Measurements from ENCODE around the gene SRCAP. TPM values are rescaled to one million over a fixed set of nuclear protein-coding genes. Genes with fewer than 3 reads are reported as not detected.

Gene SRCAP
- 19.2 and 24.0 TPM in 2 replicates for total RNA-seq

DNA sequence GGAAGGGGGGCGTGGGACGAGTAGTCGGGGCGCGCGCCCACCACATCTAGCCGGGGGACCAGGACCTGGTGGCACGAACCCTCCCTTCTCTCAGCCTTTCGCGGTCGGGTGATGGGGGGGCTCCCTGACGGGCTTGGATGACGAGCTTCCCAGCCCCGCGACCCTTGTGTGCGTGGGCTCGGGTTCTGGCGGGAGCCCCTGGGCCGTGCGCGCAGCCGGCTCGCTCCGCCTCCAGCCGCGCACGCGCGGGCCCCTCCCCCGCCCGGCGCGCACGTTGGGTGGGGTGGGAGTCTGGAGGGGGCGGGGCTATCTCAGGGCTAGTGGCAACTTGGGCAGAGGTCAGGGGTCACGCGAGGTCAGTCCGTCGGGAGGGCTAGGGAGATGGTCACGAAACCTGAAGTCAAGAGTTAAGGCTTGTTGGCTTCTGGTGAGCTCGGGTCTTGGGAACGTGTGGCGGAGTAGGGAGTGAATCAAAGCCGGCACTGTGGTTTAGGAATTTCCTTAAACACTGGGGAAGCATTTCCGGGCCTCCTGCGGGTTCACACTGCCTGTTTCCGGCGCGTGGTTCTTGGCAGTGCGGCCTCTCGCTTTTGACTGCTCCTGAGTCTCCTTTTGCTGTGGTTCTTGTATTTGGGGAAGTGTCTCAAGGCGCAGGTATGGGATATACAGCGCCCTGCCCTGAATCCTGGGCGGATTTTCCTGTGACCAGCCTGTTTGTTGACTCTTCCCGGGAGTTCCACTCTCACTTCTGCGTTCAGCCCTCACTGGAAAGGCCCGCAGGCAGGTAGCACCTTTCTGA is at the start of gene SRCAP:
Gene SRCAP (plus strand): TSS at position 356 of the 799 bp plus-strand sequence. CDS start 1,654 bp downstream, outside the sequence.

DNA sequence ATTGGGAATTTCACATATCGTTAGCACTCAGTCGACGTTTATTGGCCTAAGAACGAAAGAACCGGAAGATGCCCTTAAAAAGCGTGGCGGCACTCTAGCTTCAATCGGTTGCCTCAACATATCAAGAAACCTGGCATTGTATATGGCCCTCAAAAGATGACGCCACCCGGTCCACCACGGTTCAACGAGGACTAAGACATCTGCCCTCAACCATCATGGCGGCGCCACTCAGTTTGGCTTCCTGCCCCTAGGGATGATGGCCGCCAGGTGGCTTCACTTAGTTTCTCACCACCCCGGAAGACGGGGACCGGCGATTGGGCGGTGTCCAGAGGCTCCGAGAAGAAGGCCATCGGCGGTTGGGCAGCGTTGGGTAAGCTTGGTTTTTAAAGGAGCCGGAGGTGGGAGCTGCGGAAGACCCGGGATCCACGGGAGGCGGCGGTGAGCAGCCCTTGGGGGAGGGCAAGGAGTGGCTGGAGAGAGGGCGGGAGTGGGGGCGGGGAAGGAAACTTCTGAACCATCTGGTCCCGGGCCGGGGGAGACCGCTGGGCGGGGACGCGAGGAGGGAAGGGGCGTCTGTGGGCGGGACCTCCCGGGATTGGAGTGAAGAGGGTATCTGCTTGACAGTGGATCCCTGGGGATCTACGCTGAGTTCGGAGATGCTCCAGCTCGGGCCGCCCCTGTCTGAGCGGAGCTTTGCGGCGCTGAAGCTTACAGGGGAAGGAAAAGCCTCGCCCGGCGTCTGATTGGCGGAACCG is 48.4 kb upstream of the SRCAP start, which contains the start of gene PRR14:
Gene PRR14 (plus strand): TSS at position 592 of the 755 bp plus-strand sequence. CDS start 686 bp downstream, outside the sequence.

DNA sequence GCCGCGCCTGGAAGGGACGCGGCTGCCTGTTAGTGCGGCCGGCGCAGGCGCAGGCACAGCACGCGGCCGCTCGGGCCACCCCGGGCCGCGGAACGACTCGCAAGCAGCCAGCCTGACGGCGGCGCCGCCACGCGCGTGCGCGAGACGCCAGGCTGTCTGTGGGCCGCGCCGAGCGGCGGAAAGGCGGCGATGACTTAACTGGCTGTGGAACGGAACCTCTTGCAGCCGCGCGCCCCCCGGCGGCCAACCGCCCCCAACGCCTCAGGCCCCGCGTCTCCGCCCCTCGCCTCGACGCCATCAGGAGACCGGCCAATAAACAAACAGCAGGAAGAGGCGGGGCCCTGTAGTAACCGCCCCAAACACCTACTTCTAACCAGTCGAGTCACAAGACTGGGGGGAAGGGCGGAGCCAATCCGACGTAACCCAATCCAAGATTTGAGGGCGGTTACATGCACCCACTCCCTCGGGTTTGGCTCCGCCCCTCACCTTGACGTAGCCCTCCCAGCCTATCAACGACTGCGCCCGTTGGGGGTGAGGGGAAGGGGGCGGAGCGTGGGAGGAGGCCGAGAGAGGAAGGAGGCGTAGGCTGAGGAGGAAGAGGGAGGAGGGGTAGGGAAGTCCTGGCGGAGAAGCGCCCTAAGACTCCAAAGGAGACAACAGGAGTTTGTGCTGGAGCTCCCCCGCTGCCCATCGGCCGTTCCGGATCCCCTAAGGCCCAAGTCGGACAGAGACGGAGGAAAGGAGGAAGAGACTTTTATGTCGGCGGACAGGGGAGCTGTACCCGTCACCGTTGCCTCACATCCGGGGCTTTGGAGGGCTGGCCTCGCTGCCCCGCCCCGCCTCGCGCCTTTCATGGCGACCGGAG is 40.9 kb upstream of the SRCAP start, which contains the start of gene FBRS:
Gene FBRS (plus strand): TSS at position 566 of the 865 bp plus-strand sequence. CDS start 1,088 bp downstream, outside the sequence.

DNA sequence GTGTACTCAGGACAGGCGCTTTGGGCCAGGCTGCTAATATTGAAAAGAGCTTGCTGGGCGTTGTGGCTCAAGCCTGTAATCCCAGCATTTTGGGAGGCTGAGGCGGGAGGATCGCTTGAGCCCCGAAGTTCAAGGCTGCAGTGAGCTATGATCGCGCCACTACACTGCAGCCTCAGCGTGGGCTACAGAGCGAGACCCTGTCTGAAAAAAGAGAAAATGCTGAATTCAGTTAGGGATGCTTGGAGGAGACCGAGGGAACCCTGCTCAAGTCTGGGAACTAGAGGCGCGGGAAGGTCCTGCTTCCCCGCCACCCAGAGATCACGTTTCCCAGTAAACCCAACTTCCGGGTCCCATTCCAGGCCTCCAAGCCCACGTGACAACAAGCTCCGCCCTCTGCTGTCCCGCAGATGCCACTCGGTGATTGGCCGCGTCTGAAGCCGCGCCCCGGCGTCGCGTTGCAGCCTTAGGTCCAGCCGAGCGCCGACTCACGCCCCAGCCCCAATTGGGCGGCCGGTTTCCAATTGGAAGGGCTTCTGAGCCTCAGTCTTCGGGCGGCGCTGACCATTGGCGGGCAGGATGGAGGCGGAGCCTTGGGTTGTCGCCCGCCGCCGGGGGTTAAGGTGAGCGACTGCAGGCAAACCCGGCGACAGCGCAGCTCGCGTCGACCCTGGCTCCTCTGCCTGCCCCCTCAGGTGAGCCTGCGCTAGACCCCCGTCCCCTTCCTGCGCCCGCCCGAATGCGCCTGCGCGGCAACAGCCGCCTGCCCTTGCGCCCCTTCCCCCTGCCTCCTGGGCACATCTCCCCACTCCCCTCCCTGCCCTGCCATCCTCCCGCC is 49.0 kb downstream of the SRCAP start, which contains the start of gene PHKG2:
Gene PHKG2 (plus strand): TSS at position 627 of the 835 bp plus-strand sequence. CDS start 396 bp downstream, outside the sequence.

DNA sequence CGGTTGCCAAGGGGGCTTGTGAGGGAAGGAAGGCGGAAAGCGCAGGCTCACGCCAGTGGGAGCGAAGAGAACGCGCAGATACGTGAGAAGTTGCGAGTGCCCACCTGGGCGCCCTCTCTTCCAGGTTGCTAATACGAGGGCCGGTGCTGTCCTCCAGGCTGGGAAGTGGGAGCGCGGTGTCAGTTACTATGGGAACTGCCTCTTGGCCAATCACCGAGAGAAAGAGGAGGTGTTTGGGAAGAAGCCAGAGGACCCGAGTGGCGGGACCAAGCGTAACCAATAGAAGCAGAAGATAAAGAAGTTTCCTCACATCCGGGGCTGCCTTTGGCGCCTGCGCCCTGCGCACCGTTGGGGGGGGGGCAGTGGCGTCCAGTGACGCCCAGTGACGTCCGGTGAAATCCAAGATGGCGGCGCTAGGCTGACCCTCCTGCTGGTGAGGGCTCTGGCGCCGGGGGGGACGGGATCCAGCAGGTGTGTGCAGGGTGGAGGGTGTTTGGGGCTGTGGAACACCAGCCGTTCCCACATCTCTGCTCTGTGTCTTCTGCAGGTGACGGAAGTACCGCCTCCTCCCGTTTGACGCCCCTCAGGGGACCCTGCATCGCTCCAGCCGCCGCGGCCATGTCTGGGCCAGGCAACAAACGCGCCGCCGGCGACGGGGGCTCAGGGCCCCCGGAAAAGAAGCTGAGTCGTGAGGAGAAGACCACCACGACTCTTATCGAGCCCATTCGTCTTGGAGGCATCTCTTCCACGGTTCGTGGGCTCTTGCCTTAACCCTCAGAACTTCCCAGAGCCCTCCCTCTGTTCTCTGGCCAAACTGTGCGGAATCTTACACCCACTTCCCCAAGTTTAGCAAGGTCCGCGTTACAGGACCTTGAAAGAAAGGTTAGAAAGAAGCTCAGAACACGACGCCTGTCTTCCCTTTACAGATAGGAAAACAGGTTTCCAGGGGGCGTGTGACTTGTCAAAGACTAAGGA is 63.2 kb downstream of the SRCAP start, which contains the start of the genes CFAP119 and RNF40:
Gene CFAP119 (minus strand): TSS at position 135 of the 975 bp plus-strand sequence. CDS start 314 bp downstream, outside the sequence.
Gene RNF40 (plus strand): TSS at position 395 of the 975 bp plus-strand sequence. CDS start 224 bp downstream, at position 619.

DNA sequence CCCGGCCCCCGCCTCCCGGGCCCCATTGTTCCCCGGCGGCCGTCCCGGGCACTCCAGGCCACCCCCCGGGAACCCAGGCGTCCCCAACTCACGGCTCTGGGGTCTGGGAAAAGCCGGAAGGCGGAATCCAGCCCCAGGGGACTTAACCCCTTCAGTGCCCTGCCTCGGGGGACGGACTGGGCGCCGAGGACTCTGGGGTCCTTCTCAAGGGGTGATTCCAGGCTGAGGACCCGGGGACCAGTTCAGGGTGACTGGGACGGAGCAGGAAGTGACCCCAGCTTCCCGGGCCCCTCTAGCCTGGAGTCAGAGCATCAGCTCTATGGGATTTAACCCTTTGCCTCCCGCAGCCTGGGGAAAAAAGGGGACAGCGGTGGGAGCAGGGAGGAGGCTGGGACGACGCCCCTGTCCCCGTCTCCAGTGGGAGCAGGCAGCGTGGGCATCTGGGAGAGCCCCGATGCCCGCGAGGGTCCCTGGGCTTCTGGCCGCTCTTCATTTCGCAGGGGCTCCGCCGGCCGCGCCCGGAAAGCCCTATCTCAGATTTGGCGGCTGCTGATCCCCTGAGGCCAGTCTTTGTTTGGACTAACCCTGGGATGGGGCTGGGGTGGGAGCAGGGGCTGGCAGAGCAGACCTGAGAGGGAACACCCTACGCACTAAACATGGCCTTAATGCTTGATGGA is 88.1 kb downstream of the SRCAP start, which contains the start of gene ZNF629:
Gene ZNF629 (minus strand): TSS at position 270 of the 677 bp plus-strand sequence. CDS start 2,723 bp downstream, outside the sequence.

Other genes with a start within 250 kb of the SRCAP start
- gene ITGAL, start 226.4 kb upstream of the SRCAP start, total RNA-seq = not detected in 2 replicates
- gene ZNF768, start 172.6 kb upstream of the SRCAP start, total RNA-seq = 18.0 and 19.4 TPM in 2 replicates
- 8.6 and 10.4 TPM in 2 replicates for gene ZNF747, start 164.3 kb upstream of the SRCAP start, total RNA-seq
- gene ZNF764, start 140.8 kb upstream of the SRCAP start, total RNA-seq = 4.2 and 4.4 TPM in 2 replicates
- gene ZNF688, start 127.5 kb upstream of the SRCAP start, total RNA-seq = 5.6 and 12.7 TPM in 2 replicates
- gene ZNF785, start 113.5 kb upstream of the SRCAP start, total RNA-seq = 7.3 and 8.1 TPM in 2 replicates
- 2.3 and 5.2 TPM in 2 replicates for gene ZNF689, start 88.8 kb upstream of the SRCAP start, total RNA-seq
- 4.4 and 5.9 TPM in 2 replicates for gene PRR14, start 48.2 kb upstream of the SRCAP start, total RNA-seq
- gene FBRS, start 40.7 kb upstream of the SRCAP start, total RNA-seq = 12.1 and 22.0 TPM in 2 replicates
- gene PHKG2, start 49.3 kb downstream of the SRCAP start, total RNA-seq = 14.9 and 18.2 TPM in 2 replicates
- 1.4 and 2.7 TPM in 2 replicates for gene CFAP119, start 62.9 kb downstream of the SRCAP start, total RNA-seq
- 69.9 and 93.6 TPM in 2 replicates for gene RNF40, start 63.2 kb downstream of the SRCAP start, total RNA-seq
- 5.4 and 6.7 TPM in 2 replicates for gene ZNF629, start 88.0 kb downstream of the SRCAP start, total RNA-seq
- gene BCL7C, start 194.9 kb downstream of the SRCAP start, total RNA-seq = 28.5 and 51.0 TPM in 2 replicates
- gene CTF1, start 197.4 kb downstream of the SRCAP start, total RNA-seq = 1.2 and 1.7 TPM in 2 replicates
- gene FBXL19, start 224.4 kb downstream of the SRCAP start, total RNA-seq = 13.5 and 17.1 TPM in 2 replicates
- gene ORAI3, start 249.9 kb downstream of the SRCAP start, total RNA-seq = 21.9 and 50.5 TPM in 2 replicates